ENCODE results near the gene ZNF189. TPM values are rescaled to one million over a fixed set of nuclear protein-coding genes. Genes with fewer than 3 reads are reported as not detected.

The ZNF189 gene
- total RNA-seq, 6 donors from 2014 or later: 10.4 to 25.1 (median 13.4) TPM

- no peak for ATAC-seq (ENCODE audit: low FRiP score in 2 of 2)
- H3K4me1 ChIP-seq: peaks cover 0 to 7% (median 3%) of the 10 kb centered on the region in 4 donors
- DNase-seq: no peak
- no peak overlapping the region for H3K4me3 ChIP-seq
- 89 to 91% methylated on average over 4 of the region's 4 CpGs for WGBS, 2 donors
- TF ChIP-seq POLR2AphosphoS5 (IDR thresholded peaks at IDR 0.05): no peak
- TF ChIP-seq EP300 (IDR thresholded peaks at IDR 0.05): no peak
- TF ChIP-seq CTCF (IDR thresholded peaks at IDR 0.05): no peak
- TF ChIP-seq POLR2A (IDR thresholded peaks at IDR 0.05): no peak
- no peaks in the 10 kb centered on the region for H3K36me3 ChIP-seq
- no peak overlapping the region for H3K27ac ChIP-seq
- no peaks in the 10 kb centered on the region for H3K27me3 ChIP-seq
- H3K9me3 ChIP-seq: no peaks in the 10 kb centered on the region
These were observed 52.8 kb downstream of the ZNF189 start for GRCh38 chr9:101451498-101451897.

GRCh38 chr9:101453776-101454570 lies 55.3 kb downstream of the ZNF189 start:
- no peaks in the 10 kb centered on the region for H3K9me3 ChIP-seq
- H3K27ac ChIP-seq: no peak overlapping the region
- TF ChIP-seq EP300 (IDR thresholded peaks at IDR 0.05) (no peak), POLR2A (IDR thresholded peaks at IDR 0.05) (no peak)
- no peaks in the 10 kb centered on the region for H3K27me3 ChIP-seq
- DNase-seq: no peak
- H3K36me3 ChIP-seq: no peaks in the 10 kb centered on the region
- H3K4me3 ChIP-seq: no peak overlapping the region
- no peak for ATAC-seq (ENCODE audit: low FRiP score in 2 of 2)
- WGBS, 2 donors: 70 to 86% methylated on average over 4 of the region's 4 CpGs
- H3K4me1 ChIP-seq: peaks cover 0 to 6% (median 3%) of the 10 kb centered on the region in 4 donors

GRCh38 chr9:101455656-101456240 lies 57.1 kb downstream of the ZNF189 start:
- TF ChIP-seq CTCF (IDR thresholded peaks at IDR 0.05): no peak
- TF ChIP-seq POLR2A (IDR thresholded peaks at IDR 0.05): no peak
- no peak for TF ChIP-seq POLR2AphosphoS5 (IDR thresholded peaks at IDR 0.05)
- TF ChIP-seq EP300 (IDR thresholded peaks at IDR 0.05): no peak
- Histone ChIP-seq H3K27me3 (no peaks in the 10 kb centered on the region), H3K4me1 (no peaks in the 10 kb centered on the region), H3K4me3 (no peak overlapping the region), H3K36me3 (no peaks in the 10 kb centered on the region), H3K27ac (no peak overlapping the region), H3K9me3 (no peaks in the 10 kb centered on the region)
- ATAC-seq (ENCODE audit: low FRiP score in 2 of 2): no peak
- no peak for DNase-seq
- 79 to 83% methylated on average over 2 of the region's 2 CpGs for WGBS, 2 donors

GRCh38 chr9:101457003-101457402 lies 58.4 kb downstream of the ZNF189 start:
- H3K4me3 ChIP-seq: no peak overlapping the region
- H3K4me1 ChIP-seq: no peaks in the 10 kb centered on the region
- H3K27ac ChIP-seq: no peak overlapping the region
- WGBS, 2 donors: 34 to 42% methylated on average over 3 of the region's 3 CpGs
- TF ChIP-seq CTCF (IDR thresholded peaks at IDR 0.05) (no peak), POLR2AphosphoS5 (IDR thresholded peaks at IDR 0.05) (no peak), EP300 (IDR thresholded peaks at IDR 0.05) (no peak), POLR2A (IDR thresholded peaks at IDR 0.05) (no peak)
- no peaks in the 10 kb centered on the region for H3K36me3 ChIP-seq
- no peak for ATAC-seq (ENCODE audit: low FRiP score in 2 of 2)
- no peak for DNase-seq
- no peaks in the 10 kb centered on the region for H3K27me3 ChIP-seq
- H3K9me3 ChIP-seq: no peaks in the 10 kb centered on the region

- H3K27me3 ChIP-seq: no peaks in the 10 kb centered on the region
- TF ChIP-seq CTCF (IDR thresholded peaks at IDR 0.05) (peak; percentile 27 to 69 (median 60)), EP300 (IDR thresholded peaks at IDR 0.05) (no peak)
- peak; percentile 83 to 86 for ATAC-seq (ENCODE audit: low FRiP score in 2 of 2)
- H3K27ac ChIP-seq: no peak overlapping the region
- WGBS, 2 donors: 34 to 38% methylated on average over 9 of the region's 9 CpGs
- H3K9me3 ChIP-seq: no peaks in the 10 kb centered on the region
- no peaks in the 10 kb centered on the region for H3K36me3 ChIP-seq
- no peak overlapping the region for H3K4me3 ChIP-seq
- no peak for DNase-seq
- no peaks in the 10 kb centered on the region for H3K4me1 ChIP-seq
These were observed 60.4 kb downstream of the ZNF189 start for GRCh38 chr9:101458963-101459631.
